HG03097 (cell line): ENCODE data around the gene TMEM209.
"Not testable (repeated sequence)": the region's sequence is repeated elsewhere in the genome, so short reads cannot be mapped to it uniquely, and the experiment has no call there.

Experiments used
- ATAC-seq: cut with Tn5 transposase; IDR thresholded peaks from one replicate; pipeline ENCODE4 v1.9.1; 2021; ENCODE audit not compliant: unreplicated experiment, low FRiP score

The TMEM209 gene

DNA sequence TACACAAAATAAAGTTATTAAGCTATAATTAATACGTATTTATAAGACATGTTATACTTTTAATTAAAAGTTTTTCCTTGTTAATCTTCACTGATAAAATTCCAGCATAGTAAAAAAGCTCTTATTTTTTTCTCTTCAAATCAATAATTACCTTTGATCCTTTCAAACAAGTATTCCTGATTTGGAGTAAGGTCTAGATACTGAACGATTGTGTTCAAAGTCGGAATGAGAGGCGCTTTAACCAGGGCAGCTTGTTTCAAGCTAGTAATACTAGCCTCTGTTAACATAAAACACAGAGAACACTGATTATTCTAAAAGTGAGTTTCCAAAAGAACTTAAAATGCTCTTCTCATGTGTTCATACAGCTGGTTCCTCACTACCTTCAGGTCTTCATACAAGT, 27.0 kb downstream of the TMEM209 start:
- no peak for ATAC-seq

DNA sequence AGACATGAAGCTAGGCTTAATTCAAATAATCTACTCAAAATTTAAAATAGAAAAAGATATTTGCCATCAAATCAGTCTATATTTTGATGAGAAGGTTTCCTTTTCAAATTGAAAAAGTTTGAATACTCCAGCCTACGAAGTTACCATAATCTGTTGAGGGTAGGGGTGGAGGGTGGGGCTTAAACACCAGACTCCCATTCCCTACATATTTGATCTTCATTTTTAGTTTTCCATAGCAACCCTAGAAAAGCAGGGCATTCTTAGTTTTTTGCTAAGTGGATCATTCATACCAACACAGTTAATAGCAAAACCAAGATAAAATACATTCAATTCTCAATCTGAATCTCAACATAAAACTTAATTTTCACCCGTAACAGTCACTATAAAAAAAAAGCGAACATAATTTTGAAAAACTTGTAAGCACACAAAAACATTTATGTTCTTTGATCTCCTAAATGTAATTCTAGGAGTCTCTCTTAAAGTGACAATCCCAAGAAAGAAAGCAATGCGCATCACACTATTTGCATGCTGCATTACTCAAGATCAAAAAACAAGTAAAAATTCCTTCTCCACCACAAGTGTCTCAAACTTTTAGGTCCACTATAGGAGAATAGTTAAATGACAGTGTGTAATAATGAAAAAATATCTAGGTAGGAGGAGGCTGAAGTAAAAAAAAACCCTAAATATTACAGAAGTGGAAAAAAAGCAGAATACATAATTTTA, 30.8 kb downstream of the TMEM209 start:
- no peak for ATAC-seq

DNA sequence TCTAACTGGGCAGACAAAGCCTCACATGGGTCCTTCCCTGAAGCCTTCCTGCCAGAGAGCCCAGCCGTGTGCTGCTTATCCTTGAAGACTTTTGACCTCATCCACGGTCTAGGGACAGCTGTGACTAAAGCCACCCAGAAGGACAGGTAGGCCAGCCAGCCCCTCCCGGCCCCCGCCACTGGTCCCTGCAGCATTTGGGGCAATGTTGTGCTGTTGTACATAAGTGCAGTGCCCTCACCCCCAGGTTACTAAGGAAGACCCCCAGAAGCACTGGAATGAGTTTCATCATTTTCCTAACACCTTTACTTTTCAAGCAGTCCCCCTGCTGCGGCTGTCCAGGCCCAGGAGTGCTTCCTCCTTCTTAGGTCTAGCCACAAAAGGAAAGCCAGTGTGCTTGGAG, 43.0 kb downstream of the TMEM209 start:
- no peak for ATAC-seq

DNA sequence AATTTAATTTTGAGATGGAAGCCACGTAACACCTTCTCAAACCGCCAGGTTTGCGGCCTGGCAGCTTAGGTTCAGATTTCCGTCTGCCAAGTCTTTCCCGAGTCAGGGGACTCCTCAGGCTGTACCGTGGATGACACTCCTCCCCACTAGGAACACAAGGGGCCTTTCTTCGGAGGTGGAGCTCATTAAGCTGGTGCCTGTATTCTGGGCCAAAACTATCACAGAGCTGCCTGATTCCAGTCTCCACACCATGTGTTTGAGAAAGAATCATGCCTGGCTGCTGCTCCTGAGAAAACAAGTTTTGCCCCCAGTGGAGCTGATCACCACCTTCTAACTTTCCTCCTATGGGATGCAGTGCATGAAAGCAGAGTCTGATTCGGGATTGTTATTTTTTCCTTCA, 44.8 kb downstream of the TMEM209 start:
- ATAC-seq, result no peak

DNA sequence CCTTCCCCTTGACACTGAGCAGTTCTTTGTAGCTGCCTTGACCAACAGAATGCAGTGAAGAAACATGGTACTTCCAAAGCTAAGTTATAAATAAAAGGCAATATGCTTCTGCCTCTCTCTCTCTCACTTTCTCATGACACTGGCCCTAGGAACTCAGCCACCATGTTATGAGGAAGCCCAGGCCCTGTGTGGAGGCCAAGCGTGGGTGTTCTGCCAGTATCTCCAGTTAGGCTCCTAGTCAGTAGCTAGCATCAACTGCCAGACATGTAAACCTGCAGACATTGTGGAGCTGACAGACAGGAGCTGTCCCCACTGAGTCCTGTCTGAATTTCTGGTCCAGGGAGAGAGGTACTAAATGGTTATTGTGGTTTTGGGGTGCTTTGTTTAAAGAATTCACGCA, 45.2 kb downstream of the TMEM209 start:
- ATAC-seq, result no peak

DNA sequence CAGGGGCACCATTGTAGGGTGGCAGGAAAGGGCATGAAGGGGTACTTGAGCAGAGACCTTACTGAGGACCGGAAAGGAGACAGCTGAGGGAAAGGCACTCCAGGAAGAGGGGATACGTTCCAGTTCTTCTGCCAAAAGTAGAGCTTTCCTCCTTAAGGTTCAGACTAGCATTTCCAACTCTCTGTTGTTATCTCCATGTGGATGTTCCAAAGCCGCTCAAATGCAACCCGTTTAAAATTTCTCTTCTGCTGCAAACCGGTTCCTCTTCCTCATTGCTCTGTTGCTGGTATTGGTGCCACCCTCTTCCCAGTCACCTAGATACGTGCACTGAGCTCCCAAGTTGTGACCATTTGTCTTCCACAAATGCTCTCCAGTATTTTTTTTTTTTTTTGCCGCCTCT, 47.5 kb downstream of the TMEM209 start:
- no peak for ATAC-seq

DNA sequence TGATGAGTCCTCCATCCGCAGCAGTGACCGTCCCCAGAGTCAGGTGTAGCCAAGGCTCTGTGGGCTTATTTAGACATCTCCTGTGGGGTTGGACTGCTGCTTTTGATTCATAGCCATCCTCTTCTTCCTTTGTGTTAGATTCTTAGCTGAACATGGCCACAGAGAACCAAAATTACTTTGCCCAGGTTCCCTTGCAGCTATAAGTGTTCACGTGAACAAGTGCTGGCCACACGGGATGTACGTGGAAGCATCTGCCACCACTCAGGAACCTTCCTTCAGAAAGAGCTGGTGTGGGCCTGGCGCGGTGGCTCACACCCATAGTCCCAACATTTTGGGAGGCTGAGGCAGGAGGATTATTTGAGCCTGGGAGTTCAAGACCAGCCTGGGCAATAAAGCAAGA, 49.1 kb downstream of the TMEM209 start:
- no peak for ATAC-seq

DNA sequence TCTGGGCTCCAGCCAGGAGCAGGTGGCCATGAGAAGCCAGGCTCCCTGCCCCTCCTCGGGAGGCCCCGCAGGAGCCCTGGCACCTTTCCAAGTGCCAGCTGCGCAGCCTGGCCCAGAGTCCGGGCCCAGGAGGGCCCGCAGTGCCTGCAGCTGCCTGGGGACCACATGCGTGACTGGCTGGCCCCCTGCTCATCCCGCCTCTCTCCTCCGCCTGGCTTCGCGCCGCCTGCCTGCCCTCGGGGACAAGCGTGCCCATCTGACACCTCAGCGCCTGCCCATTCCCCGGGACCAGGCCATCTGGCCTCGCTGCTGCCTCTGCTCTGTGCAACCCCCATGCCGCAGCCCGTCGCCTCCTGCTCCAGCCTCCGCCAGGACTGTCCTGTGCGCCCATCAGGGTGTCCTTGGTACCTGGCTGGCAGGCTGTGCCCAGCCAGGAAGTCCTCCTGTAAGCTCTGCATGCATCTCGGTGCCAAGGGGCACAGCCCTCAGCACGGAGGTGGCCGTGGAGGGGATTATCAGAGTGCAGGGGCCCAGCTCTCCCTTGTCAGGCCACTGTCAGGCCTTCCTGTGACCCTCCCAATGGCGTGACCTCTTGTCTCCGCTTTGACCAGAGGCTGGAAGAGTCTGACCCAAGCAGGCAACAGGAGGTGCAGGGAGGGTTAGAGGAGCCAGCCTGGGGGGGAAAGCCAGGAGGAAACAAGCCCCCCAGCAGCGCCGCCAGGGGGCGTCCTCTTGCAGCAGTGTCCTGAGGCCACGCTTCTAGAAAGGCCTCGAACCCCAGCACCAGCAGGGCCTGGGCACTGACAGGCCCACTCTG, 50.5 kb downstream of the TMEM209 start:
- ATAC-seq, result no peak

DNA sequence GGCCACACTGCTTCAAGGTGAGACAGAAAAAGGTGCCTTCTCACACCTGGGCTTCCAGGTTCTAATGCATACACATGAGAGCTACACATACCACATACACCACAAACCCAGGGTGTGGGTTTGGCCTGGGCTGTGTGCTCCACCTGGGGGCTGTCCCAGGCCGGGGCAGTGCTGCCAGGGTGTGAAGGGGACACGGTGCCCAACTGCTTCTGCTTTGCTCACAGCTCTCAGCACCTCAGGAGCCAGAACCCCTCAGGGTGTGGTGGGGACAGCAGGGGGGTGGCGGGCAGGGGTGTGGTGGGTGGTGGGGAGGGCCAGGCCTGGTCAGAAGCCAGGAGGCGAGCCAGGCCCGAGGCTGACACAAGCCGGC, 51.1 kb downstream of the TMEM209 start:
- no peak for ATAC-seq

DNA sequence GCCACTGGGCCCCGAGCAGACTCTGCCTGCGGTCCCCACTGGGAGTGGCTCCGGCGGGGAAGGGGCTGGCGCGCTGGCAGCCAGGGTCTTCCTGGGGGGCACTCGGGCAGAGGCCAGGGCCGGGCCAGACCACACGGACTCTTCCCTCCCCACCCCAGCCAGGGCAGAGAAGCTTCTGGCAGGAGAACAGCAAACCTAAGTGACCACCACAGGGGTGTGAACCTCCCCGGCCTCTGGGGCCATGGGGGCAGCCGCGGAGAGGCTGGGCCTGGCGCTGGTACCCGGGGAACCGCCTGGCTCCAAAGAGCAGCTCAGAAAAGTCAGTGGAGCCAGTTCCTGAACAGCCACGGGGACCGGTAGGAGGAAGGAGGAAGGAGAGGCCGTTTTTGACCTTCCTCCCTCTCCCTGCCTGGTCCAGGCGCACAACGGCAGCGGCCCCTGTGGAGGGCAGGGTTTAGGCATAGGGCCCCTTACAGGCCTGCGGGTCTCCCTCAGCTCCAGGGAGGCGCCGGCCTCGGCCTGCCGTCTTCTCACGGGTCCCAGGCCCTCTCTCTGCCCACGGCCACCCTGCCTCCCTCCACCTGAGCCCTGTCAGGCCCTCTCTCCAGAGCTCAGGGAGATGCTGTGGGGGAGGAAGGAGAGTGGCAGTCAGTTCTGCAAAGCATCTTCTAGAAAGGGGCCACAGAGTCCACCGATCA, 51.8 kb downstream of the TMEM209 start:
- no peak for ATAC-seq

DNA sequence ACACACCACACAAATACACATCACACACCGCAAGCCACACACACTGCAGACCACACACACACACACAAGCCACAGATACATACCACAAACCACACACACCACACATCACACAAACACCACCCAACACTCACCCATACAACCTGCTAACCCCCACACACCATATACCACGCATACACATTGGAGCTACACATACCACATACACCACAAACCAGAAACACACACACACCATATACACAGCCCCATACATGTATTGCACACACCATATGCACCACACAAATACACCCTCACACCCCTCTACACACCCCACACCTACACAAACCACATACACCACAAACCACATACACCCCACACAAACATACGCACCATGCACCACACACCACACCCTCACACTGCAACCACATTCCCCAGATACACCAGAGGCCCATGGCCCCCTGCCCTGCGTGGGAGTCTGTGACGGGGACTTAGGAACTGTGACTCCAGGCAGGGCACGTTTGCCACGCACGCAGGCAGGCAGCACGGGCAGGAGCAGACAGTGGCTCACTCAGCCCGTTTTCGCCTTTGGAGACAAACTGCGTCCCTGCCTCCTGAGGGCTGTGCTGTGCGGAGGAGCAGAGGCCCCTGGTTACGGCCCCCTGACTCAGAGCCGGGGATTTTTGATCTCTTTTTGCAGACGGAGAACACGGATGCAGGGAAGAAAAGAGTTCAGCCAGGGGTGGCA, 52.6 kb downstream of the TMEM209 start:
- ATAC-seq, result no peak

DNA sequence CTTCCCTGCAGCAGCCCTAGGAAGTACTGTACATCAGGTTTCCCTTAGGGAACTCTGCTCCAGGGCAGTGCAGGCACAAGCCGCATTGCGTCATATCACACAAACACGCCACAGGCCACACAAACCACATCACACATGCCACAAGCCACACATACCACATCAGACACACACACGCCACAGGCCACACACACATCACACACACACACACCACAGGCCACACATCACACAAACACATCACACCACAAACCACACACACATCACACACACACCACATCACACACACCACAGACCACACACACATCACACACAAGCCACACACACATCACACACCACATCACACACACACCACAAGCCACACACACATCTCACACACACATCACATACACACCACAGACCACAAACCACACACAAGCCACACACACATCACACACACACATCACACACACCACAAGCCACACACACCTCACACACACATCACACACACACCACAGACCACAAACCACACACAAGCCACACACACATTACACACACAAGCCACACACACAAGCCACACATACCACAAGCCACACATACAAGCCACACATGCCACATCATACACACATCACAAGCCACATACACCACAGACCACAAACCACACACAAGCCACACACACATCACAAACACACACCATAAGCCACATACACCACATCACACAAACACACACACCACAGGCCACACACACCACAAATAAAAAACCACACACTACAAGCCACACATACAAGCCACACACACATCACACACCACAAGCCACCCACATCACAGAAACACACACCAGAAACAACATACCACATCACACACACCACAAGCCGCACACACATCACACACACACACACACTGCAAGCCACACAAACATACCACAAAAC, 53.4 kb downstream of the TMEM209 start:
- ATAC-seq, result no peak

DNA sequence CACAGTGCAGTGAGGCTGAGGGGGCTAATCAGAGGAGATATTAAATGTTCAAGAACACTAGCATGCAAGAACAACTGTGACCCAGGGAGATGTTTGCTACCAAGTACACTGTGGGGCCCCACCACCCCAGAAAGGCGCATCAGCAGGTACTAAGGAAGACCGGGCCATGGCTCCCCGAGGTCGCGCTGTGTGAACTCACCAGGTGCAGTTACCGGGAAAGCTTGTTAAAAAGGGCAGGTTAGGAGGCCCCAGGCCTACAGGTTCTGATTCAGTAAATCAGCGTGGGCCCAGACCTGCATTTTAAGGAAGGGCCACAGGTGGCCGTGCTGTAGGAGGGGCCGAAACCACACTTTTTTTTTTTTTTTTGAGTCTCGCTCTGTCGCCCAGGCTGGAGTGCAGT, 54.6 kb downstream of the TMEM209 start:
- ATAC-seq, result no peak

DNA sequence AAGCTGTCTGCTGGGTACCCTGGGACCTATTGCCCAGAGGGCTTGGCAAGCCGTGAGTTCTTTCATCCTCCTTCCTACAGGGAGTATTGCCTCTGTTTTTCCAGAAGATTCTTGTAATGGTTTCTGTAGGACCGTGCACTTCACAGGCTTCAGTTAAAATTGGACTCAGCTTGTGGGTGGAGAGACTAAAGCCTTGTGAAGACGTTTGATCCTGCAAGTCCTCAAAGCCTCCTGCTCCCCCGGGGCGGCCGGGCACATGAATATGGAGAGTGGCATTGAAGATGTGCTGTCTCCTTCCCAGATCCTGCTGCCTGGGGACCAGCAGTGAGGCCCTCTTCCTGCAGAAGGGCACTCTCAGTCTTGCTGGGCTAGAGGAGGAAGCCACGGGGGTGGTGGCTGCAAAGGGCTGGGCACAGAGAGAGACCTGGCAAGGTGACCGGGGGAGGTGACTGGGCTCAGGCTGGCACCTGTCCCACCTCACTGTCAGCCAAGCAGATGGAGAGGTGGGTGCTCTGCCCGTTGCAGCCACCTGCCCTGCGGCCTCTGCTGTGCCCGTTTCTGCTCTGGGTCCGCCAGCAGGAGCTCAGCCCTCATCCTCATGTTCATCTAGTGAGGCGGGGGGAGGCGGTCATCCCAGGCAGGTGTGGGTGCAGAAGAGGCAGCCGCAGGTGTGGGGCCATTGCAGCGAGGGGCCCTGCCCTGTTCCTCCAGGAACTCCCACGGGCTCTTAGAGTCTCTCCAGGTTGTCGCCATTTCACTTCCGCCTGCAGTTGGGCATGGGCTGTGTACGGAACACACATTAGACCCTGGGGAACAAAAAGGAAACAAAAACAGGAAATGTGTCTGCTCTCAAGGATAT, 55.7 kb downstream of the TMEM209 start:
- no peak for ATAC-seq

DNA sequence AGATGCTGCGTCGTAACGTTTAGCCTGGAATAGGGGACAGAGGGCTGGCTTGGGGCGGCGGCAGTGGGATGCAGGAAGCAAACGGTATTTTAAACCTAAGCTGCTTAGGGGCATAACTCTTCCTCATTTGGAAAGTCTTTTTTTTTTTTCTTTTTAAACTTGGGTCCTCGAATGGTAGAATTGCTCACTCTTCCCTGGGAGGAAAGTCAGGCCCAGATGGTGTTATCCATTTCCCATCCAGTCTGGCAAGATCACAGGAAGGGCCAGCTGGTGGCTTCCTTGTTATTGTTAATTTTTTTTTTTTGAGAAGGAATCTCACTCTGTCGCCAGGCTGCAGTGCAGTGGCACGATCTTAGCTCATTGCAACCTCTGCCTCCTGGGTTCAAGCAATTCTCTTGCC, 56.6 kb downstream of the TMEM209 start:
- ATAC-seq, result no peak

DNA sequence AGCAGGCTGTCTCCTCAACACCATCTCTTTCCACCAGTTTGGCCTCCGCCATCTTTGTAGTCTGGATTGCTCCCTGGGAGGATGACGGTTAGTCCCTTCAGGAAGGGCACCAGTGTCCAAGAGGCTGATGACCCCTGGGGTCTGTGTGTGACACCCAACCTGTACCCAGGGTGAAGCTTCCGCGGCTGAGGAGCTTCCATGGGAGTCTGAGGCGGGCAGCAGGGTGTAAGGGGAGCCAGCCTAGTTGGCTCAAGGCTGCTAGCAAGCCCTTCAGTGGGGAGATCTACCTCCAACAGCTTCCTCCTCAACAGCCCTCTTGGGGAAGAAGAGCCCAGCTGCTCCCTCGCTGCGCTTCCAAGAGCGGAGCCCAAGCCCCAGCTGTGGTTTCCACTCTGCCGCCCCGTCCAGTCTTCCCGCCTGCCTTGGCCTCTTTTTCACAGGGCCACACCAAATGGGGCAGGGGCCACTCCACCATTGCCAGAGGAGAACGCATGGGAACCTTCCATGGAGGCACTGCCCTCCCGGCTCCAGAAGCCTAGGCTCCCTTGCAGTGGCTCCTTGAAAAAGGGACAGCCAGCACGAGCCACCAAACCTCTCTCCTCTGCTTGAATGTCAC, 57.4 kb downstream of the TMEM209 start:
- ATAC-seq, result no peak

DNA sequence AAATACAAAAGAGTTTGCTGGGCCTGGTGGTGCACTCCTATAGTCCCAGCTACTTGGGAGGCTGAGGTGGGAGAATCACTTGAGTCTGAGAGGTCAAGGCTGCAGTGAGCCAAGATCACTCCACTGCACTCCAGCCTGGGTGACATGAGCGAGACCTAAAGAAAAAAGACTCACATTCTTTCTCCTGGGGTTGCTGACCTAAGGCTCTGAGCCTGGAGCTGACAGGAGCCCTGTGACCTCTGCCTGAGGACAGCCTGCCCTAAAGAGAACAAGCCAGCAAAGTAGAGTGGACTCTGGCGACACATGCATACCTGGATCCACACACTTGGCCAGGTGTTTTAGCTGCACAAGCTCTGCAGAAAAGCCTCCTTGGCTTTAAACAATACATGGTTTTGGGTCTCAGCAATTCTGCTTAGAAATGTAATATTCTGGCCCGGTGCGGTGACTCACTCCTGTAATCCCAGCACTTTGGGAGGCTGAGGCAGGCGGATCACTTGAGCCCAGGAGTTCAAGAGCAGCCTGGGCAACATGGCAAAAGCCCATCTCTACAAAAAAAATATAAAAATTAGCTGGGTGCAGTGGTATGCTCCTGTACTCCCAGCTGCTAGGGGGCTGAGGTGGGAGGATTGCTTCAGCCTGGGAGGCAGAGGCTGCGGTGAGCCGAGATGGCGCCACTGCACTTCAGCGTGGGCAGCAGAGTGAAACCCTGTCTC, 58.4 kb downstream of the TMEM209 start:
- ATAC-seq, result no peak

DNA sequence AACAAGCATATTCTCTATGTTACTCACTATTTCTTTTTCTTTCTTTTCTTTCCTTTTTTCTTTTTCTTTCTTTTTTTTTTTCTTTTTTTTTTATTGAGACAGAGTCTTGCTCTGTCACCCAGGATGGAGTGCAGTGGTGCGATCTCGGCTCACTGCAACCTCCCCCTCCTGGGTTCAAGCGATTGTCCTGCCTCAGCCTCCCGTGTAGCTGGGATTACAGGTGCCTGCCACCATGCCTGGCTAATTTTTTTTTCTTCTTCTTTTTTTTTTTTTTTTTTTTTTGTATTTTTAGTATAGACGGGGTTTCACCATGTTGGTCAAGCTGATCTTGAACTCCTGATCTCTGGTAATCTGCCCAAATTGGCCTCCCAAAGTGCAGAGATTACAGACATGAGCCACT, 59.1 kb downstream of the TMEM209 start:
- not testable (repeated sequence) for ATAC-seq
